ENCODE measurements around the gene PARD3B. TPM values are rescaled to one million over a fixed set of nuclear protein-coding genes. Genes with fewer than 3 reads are reported as not detected.

The PARD3B gene
- total RNA-seq, 1 experiment from 2014 or later, result 0.37 TPM

GRCh38 chr2:204754898-204755297 lies 209.6 kb downstream of the PARD3B start:
- no peak for DNase-seq (ENCODE audit: low read depth, low spot score)
- in situ Hi-C loops (cut with HindIII; ENCODE audit: low pct_unique_long_range_greater_than_20kb, low sequenced_read_pairs), result no loop called here

GRCh38 chr2:204763974-204764703 lies 218.9 kb downstream of the PARD3B start:
- DNase-seq (ENCODE audit: low read depth, low spot score), result no peak
- in situ Hi-C loops (cut with HindIII; ENCODE audit: low pct_unique_long_range_greater_than_20kb, low sequenced_read_pairs), result no loop called here

GRCh38 chr2:204770735-204771134 lies 225.5 kb downstream of the PARD3B start:
- in situ Hi-C loops (cut with HindIII; ENCODE audit: low pct_unique_long_range_greater_than_20kb, low sequenced_read_pairs), result no loop called here

GRCh38 chr2:204771721-204772120 lies 226.4 kb downstream of the PARD3B start:
- in situ Hi-C loops (cut with HindIII; ENCODE audit: low pct_unique_long_range_greater_than_20kb, low sequenced_read_pairs), result no loop called here
- DNase-seq (ENCODE audit: low read depth, low spot score), result no peak

More at GRCh38 chr2:204770735-204771134, 225.5 kb downstream of the PARD3B start:
- no peak for DNase-seq (ENCODE audit: low read depth, low spot score)

- in situ Hi-C loops (cut with HindIII; ENCODE audit: low pct_unique_long_range_greater_than_20kb, low sequenced_read_pairs), result no loop called here
- no peak for DNase-seq (ENCODE audit: low read depth, low spot score)
These were observed 227.3 kb downstream of the PARD3B start for GRCh38 chr2:204772546-204772945.

GRCh38 chr2:204775766-204776165 lies 230.5 kb downstream of the PARD3B start:
- no peak for DNase-seq (ENCODE audit: low read depth, low spot score)
- in situ Hi-C loops (cut with HindIII; ENCODE audit: low pct_unique_long_range_greater_than_20kb, low sequenced_read_pairs), result no loop called here

- no peak for DNase-seq (ENCODE audit: low read depth, low spot score)
- in situ Hi-C loops (cut with HindIII; ENCODE audit: low pct_unique_long_range_greater_than_20kb, low sequenced_read_pairs), result no loop called here
These were observed 231.7 kb downstream of the PARD3B start for GRCh38 chr2:204776781-204777559.

GRCh38 chr2:204779771-204780170 lies 234.5 kb downstream of the PARD3B start:
- no peak for DNase-seq (ENCODE audit: low read depth, low spot score)
- in situ Hi-C loops (cut with HindIII; ENCODE audit: low pct_unique_long_range_greater_than_20kb, low sequenced_read_pairs), result no loop called here

GRCh38 chr2:204781941-204782340 lies 236.7 kb downstream of the PARD3B start:
- in situ Hi-C loops (cut with HindIII; ENCODE audit: low pct_unique_long_range_greater_than_20kb, low sequenced_read_pairs), result no loop called here
- DNase-seq (ENCODE audit: low read depth, low spot score), result no peak

GRCh38 chr2:204790076-204790475 lies 244.8 kb downstream of the PARD3B start:
- no peak for DNase-seq (ENCODE audit: low read depth, low spot score)
- in situ Hi-C loops (cut with HindIII; ENCODE audit: low pct_unique_long_range_greater_than_20kb, low sequenced_read_pairs), result no loop called here

- no peak for DNase-seq (ENCODE audit: low read depth, low spot score)
- in situ Hi-C loops (cut with HindIII; ENCODE audit: low pct_unique_long_range_greater_than_20kb, low sequenced_read_pairs), result no loop called here
These were observed 246.0 kb downstream of the PARD3B start for GRCh38 chr2:204791230-204791629.

- no peak for DNase-seq (ENCODE audit: low read depth, low spot score)
These were observed 249.3 kb downstream of the PARD3B start for GRCh38 chr2:204794624-204795023.

GRCh38 chr2:204795156-204795555 lies 249.9 kb downstream of the PARD3B start:
- DNase-seq (ENCODE audit: low read depth, low spot score), result no peak
- in situ Hi-C loops (cut with HindIII; ENCODE audit: low pct_unique_long_range_greater_than_20kb, low sequenced_read_pairs), result no loop called here

More at GRCh38 chr2:204794624-204795023, 249.3 kb downstream of the PARD3B start:
- in situ Hi-C loops (cut with HindIII; ENCODE audit: low pct_unique_long_range_greater_than_20kb, low sequenced_read_pairs), result no loop called here

- DNase-seq (ENCODE audit: low read depth, low spot score), result no peak
- in situ Hi-C loops (cut with HindIII; ENCODE audit: low pct_unique_long_range_greater_than_20kb, low sequenced_read_pairs), result no loop called here
These were observed 251.3 kb downstream of the PARD3B start for GRCh38 chr2:204796581-204796980.

GRCh38 chr2:204799791-204800190 lies 254.5 kb downstream of the PARD3B start:
- DNase-seq (ENCODE audit: low read depth, low spot score), result no peak
- in situ Hi-C loops (cut with HindIII; ENCODE audit: low pct_unique_long_range_greater_than_20kb, low sequenced_read_pairs), result no loop called here

- in situ Hi-C loops (cut with HindIII; ENCODE audit: low pct_unique_long_range_greater_than_20kb, low sequenced_read_pairs), result no loop called here
- DNase-seq (ENCODE audit: low read depth, low spot score), result no peak
These were observed 263.2 kb downstream of the PARD3B start for GRCh38 chr2:204808494-204808893.

GRCh38 chr2:204824751-204825453 lies 279.6 kb downstream of the PARD3B start:
- in situ Hi-C loops (cut with HindIII; ENCODE audit: low pct_unique_long_range_greater_than_20kb, low sequenced_read_pairs), result no loop called here
- peak; percentile 46 for DNase-seq (ENCODE audit: low read depth, low spot score)

- DNase-seq (ENCODE audit: low read depth, low spot score), result no peak
- in situ Hi-C loops (cut with HindIII; ENCODE audit: low pct_unique_long_range_greater_than_20kb, low sequenced_read_pairs), result no loop called here
These were observed 280.4 kb downstream of the PARD3B start for GRCh38 chr2:204825681-204826080.
